PFSK-1 (cell line): ENCODE measurements around the gene ETNK1.

Experiments
- FOXP2 ChIP-seq: optimal IDR thresholded peaks from 2 replicates; pipeline ENCODE3; 2011; ENCODE audit warnings: borderline replicate concordance, control low read depth, inconsistent platforms; ENCODE audit not compliant: insufficient read depth; ENCODE audit errors: extremely low read length, extremely low read depth
- POLR2AphosphoS5 ChIP-seq: IDR thresholded peaks from 2 replicates; pipeline ENCODE4 v1.6.1; 2012; ENCODE audit warnings: low read depth, mild to moderate bottlenecking, control low read depth, low read length, moderate library complexity
- REST ChIP-seq, 2 experiments: IDR thresholded peaks; 2 replicates each; pipeline versions ENCODE4 v1.6.1 to v1.8.0; 2011 to 2012; ENCODE audit warnings: low read depth in 2 of 2, low read length in 2 of 2, control low read depth in 1 of 2, inconsistent platforms in 1 of 2, mild to moderate bottlenecking in 1 of 2, moderate library complexity in 1 of 2; ENCODE audit not compliant: insufficient read depth in 1 of 2
- SIN3A ChIP-seq: IDR thresholded peaks from 2 replicates; pipeline ENCODE4 v1.6.1; 2012; ENCODE audit warnings: mild to moderate bottlenecking, low read length, moderate library complexity, borderline replicate concordance; ENCODE audit not compliant: insufficient read depth
- TAF1 ChIP-seq: IDR thresholded peaks from 2 replicates; pipeline ENCODE4 v1.6.1; 2012; ENCODE audit warnings: low read length, control low read depth, borderline replicate concordance; ENCODE audit not compliant: insufficient read depth

The ETNK1 gene

GRCh38 chr12:22631863-22632463, 7.0 kb downstream of the ETNK1 start:
- TF ChIP-seq SIN3A (no peak), POLR2AphosphoS5 (no peak), REST (IDR thresholded peaks at IDR 0.05; ENCODE audit: insufficient read depth in 1 of 2, low read depth in 2 of 2, low read length in 2 of 2) (no peak), FOXP2 (no peak), TAF1 (no peak)

- no peak for TF ChIP-seq POLR2AphosphoS5
- no peak for TF ChIP-seq TAF1
- no peak for TF ChIP-seq FOXP2
- no peak for TF ChIP-seq REST (IDR thresholded peaks at IDR 0.05; ENCODE audit: insufficient read depth in 1 of 2, low read depth in 2 of 2, low read length in 2 of 2)
- no peak for TF ChIP-seq SIN3A
These were observed 9.9 kb downstream of the ETNK1 start for GRCh38 chr12:22634883-22635282.

- TF ChIP-seq TAF1 = no peak
- no peak for TF ChIP-seq REST (IDR thresholded peaks at IDR 0.05; ENCODE audit: insufficient read depth in 1 of 2, low read depth in 2 of 2, low read length in 2 of 2)
- no peak for TF ChIP-seq SIN3A
- no peak for TF ChIP-seq FOXP2
- TF ChIP-seq POLR2AphosphoS5 = no peak
These were observed 10.8 kb downstream of the ETNK1 start for GRCh38 chr12:22635812-22636211.

- TF ChIP-seq SIN3A = no peak
- no peak for TF ChIP-seq POLR2AphosphoS5
- no peak for TF ChIP-seq FOXP2
- no peak for TF ChIP-seq REST (IDR thresholded peaks at IDR 0.05; ENCODE audit: insufficient read depth in 1 of 2, low read depth in 2 of 2, low read length in 2 of 2)
- TF ChIP-seq TAF1 = no peak
These were observed 15.9 kb downstream of the ETNK1 start for GRCh38 chr12:22640851-22641250.
